Measurements from ENCODE around the gene MYL6. TPM values are rescaled to one million over a fixed set of nuclear protein-coding genes. Genes with fewer than 3 reads are reported as not detected.

Gene MYL6
- total and polyA plus RNA-seq, 9 of the 15 experiments (the other 6 are each of a cell fraction or from before 2014, with no cell fraction given), result 557 to 1,664 (median 958) TPM

GRCh38 chr12:56126732-56127239 is 31.4 kb upstream of the MYL6 start (continued):
- TF ChIP-seq ETV6 (IDR thresholded peaks at IDR 0.05; ENCODE audit: borderline replicate concordance in 1 of 2, low read depth in 2 of 2, low read length in 1 of 2), result peak in 1 of 2 experiments; percentile 88; a peak in 2 of 4 replicates
- no peak for TF ChIP-seq ETV6 (CRISPR knock-in tag; IDR thresholded peaks at IDR 0.05; ENCODE audit: borderline replicate concordance)
- TF ChIP-seq CREB1 (IDR thresholded peaks at IDR 0.05), result no peak; the same call in 1 of the 2 replicates
- no peak for TF ChIP-seq CREB1 (CRISPR knock-in tag; IDR thresholded peaks at IDR 0.05)
- peak; percentile 87 for TF ChIP-seq SPI1 (IDR thresholded peaks at IDR 0.05; ENCODE audit: borderline replicate concordance, low read depth, low read length)
- TF ChIP-seq KDM4B (IDR thresholded peaks at IDR 0.05; ENCODE audit: borderline replicate concordance in 2 of 2, low read depth in 1 of 2), result no peak
- peak; percentile 62 to 82; a peak in 2 of 4 replicates for TF ChIP-seq TRIM24 (IDR thresholded peaks at IDR 0.05)
- TF ChIP-seq TCFL5 (CRISPR knock-in tag; conservative IDR thresholded peaks at IDR 0.05), result no peak
- no peak for TF ChIP-seq CHD1 (IDR thresholded peaks at IDR 0.05; ENCODE audit: low read length)
- TF ChIP-seq BCOR (IDR thresholded peaks at IDR 0.05), result peak; percentile 12; the same call in 1 of the 2 replicates
- TF ChIP-seq NCOR1 (IDR thresholded peaks at IDR 0.05), result peak; percentile 90
- no peak for TF ChIP-seq SRSF3 (IDR thresholded peaks at IDR 0.05; ENCODE audit: insufficient read depth, low read length)
- peak; percentile 90 for TF ChIP-seq SOX6 (IDR thresholded peaks at IDR 0.05)
- TF ChIP-seq SREBF1 (IDR thresholded peaks at IDR 0.05; ENCODE audit: borderline replicate concordance, low read depth, low read length), result no peak
- 0 out of 4 replicates have a peak, but pooled peaks of 1 of the 2 experiments have one; percentile 18 for TF ChIP-seq ARNT (IDR thresholded peaks at IDR 0.05)
- TF ChIP-seq NFRKB (IDR thresholded peaks at IDR 0.05; ENCODE audit: low read depth), result no peak; the same call in 1 of the 2 replicates
- TF ChIP-seq, protein P1, sequence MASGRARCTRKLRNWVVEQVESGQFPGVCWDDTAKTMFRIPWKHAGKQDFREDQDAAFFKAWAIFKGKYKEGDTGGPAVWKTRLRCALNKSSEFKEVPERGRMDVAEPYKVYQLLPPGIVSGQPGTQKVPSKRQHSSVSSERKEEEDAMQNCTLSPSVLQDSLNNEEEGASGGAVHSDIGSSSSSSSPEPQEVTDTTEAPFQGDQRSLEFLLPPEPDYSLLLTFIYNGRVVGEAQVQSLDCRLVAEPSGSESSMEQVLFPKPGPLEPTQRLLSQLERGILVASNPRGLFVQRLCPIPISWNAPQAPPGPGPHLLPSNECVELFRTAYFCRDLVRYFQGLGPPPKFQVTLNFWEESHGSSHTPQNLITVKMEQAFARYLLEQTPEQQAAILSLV (tag; IDR thresholded peaks at IDR 0.05), result 0 out of 2 replicates have a peak, but pooled peaks have one; percentile 2
- TF ChIP-seq, protein P2, sequence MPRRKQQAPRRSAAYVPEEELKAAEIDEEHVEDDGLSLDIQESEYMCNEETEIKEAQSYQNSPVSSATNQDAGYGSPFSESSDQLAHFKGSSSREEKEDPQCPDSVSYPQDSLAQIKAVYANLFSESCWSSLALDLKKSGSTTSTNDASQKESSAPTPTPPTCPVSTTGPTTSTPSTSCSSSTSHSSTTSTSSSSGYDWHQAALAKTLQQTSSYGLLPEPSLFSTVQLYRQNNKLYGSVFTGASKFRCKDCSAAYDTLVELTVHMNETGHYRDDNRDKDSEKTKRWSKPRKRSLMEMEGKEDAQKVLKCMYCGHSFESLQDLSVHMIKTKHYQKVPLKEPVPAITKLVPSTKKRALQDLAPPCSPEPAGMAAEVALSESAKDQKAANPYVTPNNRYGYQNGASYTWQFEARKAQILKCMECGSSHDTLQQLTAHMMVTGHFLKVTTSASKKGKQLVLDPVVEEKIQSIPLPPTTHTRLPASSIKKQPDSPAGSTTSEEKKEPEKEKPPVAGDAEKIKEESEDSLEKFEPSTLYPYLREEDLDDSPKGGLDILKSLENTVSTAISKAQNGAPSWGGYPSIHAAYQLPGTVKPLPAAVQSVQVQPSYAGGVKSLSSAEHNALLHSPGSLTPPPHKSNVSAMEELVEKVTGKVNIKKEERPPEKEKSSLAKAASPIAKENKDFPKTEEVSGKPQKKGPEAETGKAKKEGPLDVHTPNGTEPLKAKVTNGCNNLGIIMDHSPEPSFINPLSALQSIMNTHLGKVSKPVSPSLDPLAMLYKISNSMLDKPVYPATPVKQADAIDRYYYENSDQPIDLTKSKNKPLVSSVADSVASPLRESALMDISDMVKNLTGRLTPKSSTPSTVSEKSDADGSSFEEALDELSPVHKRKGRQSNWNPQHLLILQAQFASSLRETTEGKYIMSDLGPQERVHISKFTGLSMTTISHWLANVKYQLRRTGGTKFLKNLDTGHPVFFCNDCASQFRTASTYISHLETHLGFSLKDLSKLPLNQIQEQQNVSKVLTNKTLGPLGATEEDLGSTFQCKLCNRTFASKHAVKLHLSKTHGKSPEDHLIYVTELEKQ (CRISPR knock-in tag; IDR thresholded peaks at IDR 0.05), result no peak
- peak; percentile 84 for TF ChIP-seq BRD9 (IDR thresholded peaks at IDR 0.05; ENCODE audit: low read depth, partially characterized antibody)
- TF ChIP-seq NBN (IDR thresholded peaks at IDR 0.05; ENCODE audit: low read depth), result peak; percentile 74; the same call in 1 of the 2 replicates
- TF ChIP-seq ZBTB7A (IDR thresholded peaks at IDR 0.05; ENCODE audit: borderline replicate concordance, control insufficient read depth, low read depth, low read length), result no peak
- TF ChIP-seq, protein P3, sequence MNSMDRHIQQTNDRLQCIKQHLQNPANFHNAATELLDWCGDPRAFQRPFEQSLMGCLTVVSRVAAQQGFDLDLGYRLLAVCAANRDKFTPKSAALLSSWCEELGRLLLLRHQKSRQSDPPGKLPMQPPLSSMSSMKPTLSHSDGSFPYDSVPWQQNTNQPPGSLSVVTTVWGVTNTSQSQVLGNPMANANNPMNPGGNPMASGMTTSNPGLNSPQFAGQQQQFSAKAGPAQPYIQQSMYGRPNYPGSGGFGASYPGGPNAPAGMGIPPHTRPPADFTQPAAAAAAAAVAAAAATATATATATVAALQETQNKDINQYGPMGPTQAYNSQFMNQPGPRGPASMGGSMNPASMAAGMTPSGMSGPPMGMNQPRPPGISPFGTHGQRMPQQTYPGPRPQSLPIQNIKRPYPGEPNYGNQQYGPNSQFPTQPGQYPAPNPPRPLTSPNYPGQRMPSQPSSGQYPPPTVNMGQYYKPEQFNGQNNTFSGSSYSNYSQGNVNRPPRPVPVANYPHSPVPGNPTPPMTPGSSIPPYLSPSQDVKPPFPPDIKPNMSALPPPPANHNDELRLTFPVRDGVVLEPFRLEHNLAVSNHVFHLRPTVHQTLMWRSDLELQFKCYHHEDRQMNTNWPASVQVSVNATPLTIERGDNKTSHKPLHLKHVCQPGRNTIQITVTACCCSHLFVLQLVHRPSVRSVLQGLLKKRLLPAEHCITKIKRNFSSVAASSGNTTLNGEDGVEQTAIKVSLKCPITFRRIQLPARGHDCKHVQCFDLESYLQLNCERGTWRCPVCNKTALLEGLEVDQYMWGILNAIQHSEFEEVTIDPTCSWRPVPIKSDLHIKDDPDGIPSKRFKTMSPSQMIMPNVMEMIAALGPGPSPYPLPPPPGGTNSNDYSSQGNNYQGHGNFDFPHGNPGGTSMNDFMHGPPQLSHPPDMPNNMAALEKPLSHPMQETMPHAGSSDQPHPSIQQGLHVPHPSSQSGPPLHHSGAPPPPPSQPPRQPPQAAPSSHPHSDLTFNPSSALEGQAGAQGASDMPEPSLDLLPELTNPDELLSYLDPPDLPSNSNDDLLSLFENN (IDR thresholded peaks at IDR 0.05; ENCODE audit: low read depth in 2 of 2, low read length in 2 of 2), result peak in 1 of 2 experiments; percentile 82; a peak in 1 of 4 replicates

Data from K562 (cell line).